Esophagus muscularis mucosa (tissue), 4 donors: ENCODE measurements around the gene TMEM51.

Experiments
- EP300 ChIP-seq: sonication (generic); formaldehyde crosslinking; IDR thresholded peaks from one replicate; pipeline ENCODE4 v1.6.1; 2017; ENCODE audit warnings: antibody characterized with exemption
- POLR2A ChIP-seq: fragments of 450-650 bp; IDR thresholded peaks from one replicate; pipeline ENCODE4 v1.6.1; 2017; ENCODE audit warnings: antibody characterized with exemption, moderate library complexity, mild to moderate bottlenecking, low read depth
- POLR2AphosphoS5 ChIP-seq, 2 donors: sonication (generic); formaldehyde crosslinking; IDR thresholded peaks; one replicate each; pipeline ENCODE4 v1.6.1; 2017; ENCODE audit warnings: antibody characterized with exemption in 2 of 2
- TF ChIP-seq, protein P1 (sequence below), 3 experiments: fragments of 200-600 bp in 2 of 3; fragments of 450-650 bp in 1 of 3; sonication (generic) in 2 of 3; IDR thresholded peaks; one replicate each; pipeline ENCODE4 v1.5.1; 2017 to 2019; ENCODE audit warnings: antibody characterized with exemption in 3 of 3, mild to moderate bottlenecking in 2 of 3, moderate library complexity in 1 of 3

- TF ChIP-seq, protein P1, sequence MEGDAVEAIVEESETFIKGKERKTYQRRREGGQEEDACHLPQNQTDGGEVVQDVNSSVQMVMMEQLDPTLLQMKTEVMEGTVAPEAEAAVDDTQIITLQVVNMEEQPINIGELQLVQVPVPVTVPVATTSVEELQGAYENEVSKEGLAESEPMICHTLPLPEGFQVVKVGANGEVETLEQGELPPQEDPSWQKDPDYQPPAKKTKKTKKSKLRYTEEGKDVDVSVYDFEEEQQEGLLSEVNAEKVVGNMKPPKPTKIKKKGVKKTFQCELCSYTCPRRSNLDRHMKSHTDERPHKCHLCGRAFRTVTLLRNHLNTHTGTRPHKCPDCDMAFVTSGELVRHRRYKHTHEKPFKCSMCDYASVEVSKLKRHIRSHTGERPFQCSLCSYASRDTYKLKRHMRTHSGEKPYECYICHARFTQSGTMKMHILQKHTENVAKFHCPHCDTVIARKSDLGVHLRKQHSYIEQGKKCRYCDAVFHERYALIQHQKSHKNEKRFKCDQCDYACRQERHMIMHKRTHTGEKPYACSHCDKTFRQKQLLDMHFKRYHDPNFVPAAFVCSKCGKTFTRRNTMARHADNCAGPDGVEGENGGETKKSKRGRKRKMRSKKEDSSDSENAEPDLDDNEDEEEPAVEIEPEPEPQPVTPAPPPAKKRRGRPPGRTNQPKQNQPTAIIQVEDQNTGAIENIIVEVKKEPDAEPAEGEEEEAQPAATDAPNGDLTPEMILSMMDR (IDR thresholded peaks at IDR 0.05), result no peak
- TF ChIP-seq POLR2AphosphoS5 (IDR thresholded peaks at IDR 0.05) (no peak), POLR2A (no peak), EP300 (no peak)
Observed at GRCh38 chr1:15145327-15145726, 8.2 kb upstream of the TMEM51 start.
